IMR-90 (cell line): ENCODE measurements around the gene MYCBPAP. TPM values are rescaled to one million over a fixed set of nuclear protein-coding genes. Genes with fewer than 3 reads are reported as not detected.

Experiments used
- ATAC-seq: fragments of 200-7000 bp; cut with Tn5 transposase; 2 replicates; pipeline ENCODE4 v1.9.1; 2020; ENCODE audit warnings: low read depth, mild to moderate bottlenecking, moderate library complexity
- BruUV-seq: library from RNA; stranded (reverse); fragments of 400-500 nt; replicated peaks from 2 replicates; lab custom pipeline; 2021; lab: Mats Ljungman, UMichigan
- CTCF ChIA-PET: fragments of 300-600 bp; formaldehyde crosslinking; extraction: SDS; loops from one replicate; lab custom pipeline; 2021; ENCODE audit warnings: antibody characterized with exemption; lab: Yijun Ruan, JAX
- POLR2A ChIA-PET: fragments of 300-600 bp; sonication (Branson Sonifier 250); formaldehyde crosslinking; loops from one replicate; lab custom pipeline; 2022; ENCODE audit warnings: antibody characterized with exemption; ENCODE audit not compliant: unreplicated experiment; lab: Charles Lee
- DNase-seq: peaks from one replicate; pipeline ENCODE4 v3.0.0; 2013
- H2AFZ ChIP-seq: replicated peaks from 2 replicates; pipeline ENCODE3; 2013; ENCODE audit warnings: low read length, mild to moderate bottlenecking; ENCODE audit not compliant: poor library complexity
- H2AK5ac ChIP-seq: 2 replicates; pipeline ENCODE4 v1.6.1; 2013; ENCODE audit warnings: low read depth, low read length, inconsistent platforms
- H2AK9ac ChIP-seq: replicated peaks from 2 replicates; pipeline ENCODE3; 2013; ENCODE audit warnings: mild to moderate bottlenecking, low read depth, low read length, moderate library complexity; ENCODE audit not compliant: poor library complexity
- H2BK120ac ChIP-seq: 2 replicates; pipeline ENCODE4 v1.6.1; 2013; ENCODE audit warnings: low read depth, low read length, inconsistent platforms
- H2BK15ac ChIP-seq: 3 replicates; pipeline ENCODE4 v1.6.1; 2013; ENCODE audit warnings: low read depth, low read length, inconsistent platforms
- H2BK20ac ChIP-seq: 2 replicates; pipeline ENCODE4 v1.6.1; 2013; ENCODE audit warnings: low read depth, mild to moderate bottlenecking, inconsistent platforms, low read length, moderate library complexity
- H2BK5ac ChIP-seq: 2 replicates; pipeline ENCODE4 v1.6.1; 2013; ENCODE audit warnings: mild to moderate bottlenecking, low read depth, low read length, inconsistent platforms; ENCODE audit not compliant: poor library complexity, severe bottlenecking
- H3K14ac ChIP-seq: replicated peaks from 2 replicates; pipeline ENCODE4 v1.6.1; 2013; ENCODE audit warnings: low read depth, low read length, inconsistent platforms
- H3K18ac ChIP-seq: 2 replicates; pipeline ENCODE4 v1.6.1; 2013; ENCODE audit warnings: low read depth, low read length, control low read depth
- H3K23ac ChIP-seq: 2 replicates; pipeline ENCODE4 v1.6.1; 2013; ENCODE audit warnings: low read depth, low read length, inconsistent platforms
- H3K27ac ChIP-seq: 2 replicates; pipeline ENCODE4 v1.5.1; 2013; ENCODE audit warnings: mild to moderate bottlenecking, control low read depth, low read length; ENCODE audit not compliant: insufficient read depth
- H3K27me3 ChIP-seq: 2 replicates; pipeline ENCODE4 v1.6.1; 2013; ENCODE audit warnings: low read length; ENCODE audit not compliant: control insufficient read depth, insufficient read depth
- H3K36me3 ChIP-seq: 2 replicates; pipeline ENCODE4 v1.6.1; 2013; ENCODE audit warnings: low read length, mixed read lengths; ENCODE audit not compliant: control insufficient read depth, insufficient read depth
- H3K4ac ChIP-seq: 2 replicates; pipeline ENCODE4 v1.6.1; 2013; ENCODE audit warnings: low read depth, low read length, inconsistent platforms
- H3K4me1 ChIP-seq: 2 replicates; pipeline ENCODE4 v1.6.1; 2013; ENCODE audit warnings: low read length, mixed read lengths; ENCODE audit not compliant: control insufficient read depth, insufficient read depth
- H3K4me2 ChIP-seq: 2 replicates; pipeline ENCODE4 v1.6.1; 2013; ENCODE audit warnings: low read depth, mild to moderate bottlenecking, control low read depth, low read length, moderate library complexity
- H3K4me3 ChIP-seq: 2 replicates; pipeline ENCODE4 v1.5.1; 2013; ENCODE audit warnings: low read depth, mild to moderate bottlenecking, control low read depth, low read length, moderate library complexity; ENCODE audit not compliant: insufficient read depth
- H3K56ac ChIP-seq: 2 replicates; pipeline ENCODE4 v1.6.1; 2013; ENCODE audit warnings: low read length, inconsistent platforms; ENCODE audit not compliant: insufficient read depth; ENCODE audit errors: extremely low read depth
- H3K79me1 ChIP-seq, 2 experiments: 2 replicates each; pipeline ENCODE4 v1.6.1; 2013; ENCODE audit warnings: low read length in 2 of 2, inconsistent platforms in 1 of 2, low read depth in 1 of 2
- H3K9ac ChIP-seq: 2 replicates; pipeline ENCODE4 v1.6.1; 2013; ENCODE audit warnings: low read depth, low read length, control low read depth
- H3K9me1 ChIP-seq: 2 replicates; pipeline ENCODE4 v1.6.1; 2013; ENCODE audit warnings: low read length, inconsistent platforms; ENCODE audit not compliant: insufficient read depth
- H3K9me3 ChIP-seq: 2 replicates; pipeline ENCODE4 v1.6.1; 2013; ENCODE audit warnings: low read length; ENCODE audit not compliant: control insufficient read depth, insufficient read depth
- H4K20me1 ChIP-seq: 2 replicates; pipeline ENCODE4 v1.6.1; 2013; ENCODE audit warnings: low read length, inconsistent platforms; ENCODE audit not compliant: insufficient read depth
- H4K5ac ChIP-seq: 2 replicates; pipeline ENCODE4 v1.6.1; 2013; ENCODE audit warnings: mild to moderate bottlenecking, low read depth, low read length, control low read depth
- H4K8ac ChIP-seq, 2 experiments: 2 replicates each; pipeline ENCODE4 v1.6.1; 2013; ENCODE audit warnings: low read depth in 2 of 2, low read length in 2 of 2, control low read depth in 1 of 2, inconsistent platforms in 1 of 2
- H4K91ac ChIP-seq: 2 replicates; pipeline ENCODE4 v1.6.1; 2013; ENCODE audit warnings: low read depth, low read length, inconsistent platforms; ENCODE audit not compliant: insufficient read depth
- BHLHE40 ChIP-seq: fragments of 150-350 bp; IDR thresholded peaks from 2 replicates; pipeline ENCODE4 v1.6.1; 2016; ENCODE audit warnings: mild to moderate bottlenecking, low read depth, low read length
- FOS ChIP-seq: fragments of 150-350 bp; IDR thresholded peaks from 2 replicates; pipeline ENCODE4 v1.6.1; 2016; ENCODE audit warnings: low read depth, low read length
- RCOR1 ChIP-seq: IDR thresholded peaks from 2 replicates; pipeline ENCODE4 v1.6.1; 2012; ENCODE audit warnings: mild to moderate bottlenecking, low read length, improper control_type of control experiment; ENCODE audit not compliant: insufficient replicate concordance
- SMC3 ChIP-seq: fragments of 150-350 bp; IDR thresholded peaks from 2 replicates; pipeline ENCODE4 v1.6.1; 2016; ENCODE audit warnings: low read depth, mild to moderate bottlenecking, antibody characterized with exemption, low read length, moderate library complexity
- WGBS, 2 experiments: methylation state at CpG; one replicate each; pipeline versions ENCODE4 v1.1.5 to v1.1.7; 2013; ENCODE audit warnings: missing lambda C conversion rate in 2 of 2; ENCODE audit not compliant: insufficient read length in 1 of 2; ENCODE audit errors: extremely low coverage in 2 of 2; 5-methylcytosine and 5-hydroxymethylcytosine counted together
- dilution Hi-C: fragments of 300-500 bp; cut with HindIII; formaldehyde crosslinking; loops from one replicate; pipeline ENCODE4 v1.14.3; 2018; ENCODE audit warnings: low sequenced_read_pairs; ENCODE audit not compliant: unreplicated experiment
- in situ Hi-C: fragments of 300-500 bp; cut with MboI; formaldehyde crosslinking; loops from 3 replicates; pipeline ENCODE4 v1.14.3; 2019; ENCODE audit warnings: low sequenced_read_pairs, inconsistent platforms, mixed read lengths
- intact Hi-C: fragments of 100-400 bp; cut with micrococcal nuclease; formaldehyde crosslinking; loops from 2 replicates; pipeline ENCODE4 v1.10.0; 2022
- polyA plus RNA-seq, 3 experiments: library from polyadenylated mRNA; depleted of rRNA; stranded (reverse); fragments of >200 nt; gene quantifications; 2 replicates each; pipeline ENCODE4 v1.2.3, GENCODE V29; 2012; ENCODE audit warnings: low replicate concordance in 1 of 3
- total RNA-seq: library from RNA; depleted of rRNA; stranded (reverse); fragments of >200 nt; gene quantifications from 2 replicates; pipeline ENCODE4 v1.2.3, GENCODE V29; 2012

MYCBPAP gene
- total and polyA plus RNA-seq, 2 of the 4 experiments (the other 2 are of a cell fraction) = 0.17 to 0.18 TPM

- peak overlapping the region; percentile 64 for H3K9ac ChIP-seq
- ChIA-PET CTCF (interaction anchor here (0.6 kb wide), 1 partner anchor 92 kb away, joined by 3 read pairs; no protein-coding TSS in a partner anchor), POLR2A (no interaction called here)
- no peaks in the 10 kb centered on the region; the same call in 1 of the 2 replicates for H3K27me3 ChIP-seq
- H3K18ac ChIP-seq = no peak overlapping the region
- dilution Hi-C loops (no loop called here), intact Hi-C loops (loop anchor here (1.0 kb wide), 2 partner anchors 81 to 116 kb away; partner anchors contain the start of gene LRRC59), in situ Hi-C loops (no loop called here)
- no peak overlapping the region for H2BK20ac ChIP-seq
- peak overlapping the region; percentile 91 for H3K4ac ChIP-seq
- no peak overlapping the region for H2BK15ac ChIP-seq
- H3K79me1 ChIP-seq = peaks cover 11 to 24% of the 10 kb centered on the region in 2 experiments; a peak in 3 of 4 replicates
- H4K5ac ChIP-seq = peak overlapping the region; percentile 85
- peak overlapping the region; percentile 51 to 95 for H4K8ac ChIP-seq
- H3K4me3 ChIP-seq = no peak overlapping the region
- H4K20me1 ChIP-seq = peaks cover 8% of the 10 kb centered on the region; the same call in 1 of the 2 replicates
- H3K9me3 ChIP-seq = no peaks in the 10 kb centered on the region
- H3K36me3 ChIP-seq = peaks cover 6% of the 10 kb centered on the region
- no TSS peak for BruUV-seq
- no CpG with 5 or more reads among the region's 7 CpGs for WGBS, 2 experiments
- DNase-seq (no peak), ATAC-seq (no peak)
- H4K91ac ChIP-seq = peak overlapping the region; percentile 3; the same call in 1 of the 2 replicates
- H2BK120ac ChIP-seq = no peak overlapping the region
- H3K4me2 ChIP-seq = no peak overlapping the region; the same call in 1 of the 2 replicates
- peaks cover 7% of the 10 kb centered on the region; the same call in 1 of the 2 replicates for H3K9me1 ChIP-seq
- H3K56ac ChIP-seq = peak overlapping the region; percentile 50
- peak overlapping the region; percentile 94 for H2AFZ ChIP-seq
- 0 out of 2 replicates have a peak overlapping the region, but pooled peaks have one; percentile 45 for H2AK5ac ChIP-seq
- peak overlapping the region; percentile 37 for H3K27ac ChIP-seq
- H2BK5ac ChIP-seq = peak overlapping the region; percentile 11
- TF ChIP-seq SMC3 (no peak), BHLHE40 (no peak), FOS (no peak), RCOR1 (no peak)
- peak overlapping the region; percentile 45 for H3K23ac ChIP-seq
- H3K14ac ChIP-seq = peak overlapping the region; percentile 95
- peak overlapping the region; percentile 70 for H2AK9ac ChIP-seq
- peaks cover 2% of the 10 kb centered on the region; the same call in 1 of the 2 replicates for H3K4me1 ChIP-seq
These were observed 30.3 kb upstream of the MYCBPAP start for GRCh38 chr17:50477976-50478375.
